Esophagus muscularis mucosa (tissue), 4 donors: Measurements from ENCODE around the gene TMEM115. TPM values are rescaled to one million over a fixed set of nuclear protein-coding genes. Genes with fewer than 3 reads are reported as not detected.

Experiments
- DNase-seq: peaks from one replicate; pipeline ENCODE4 v3.0.0-alpha.2; 2017; ENCODE audit errors: extremely low spot score
- H3K27ac ChIP-seq, 4 donors: fragments of 200-600 bp; sonication (generic); replicated peaks in 1 of 4; 1 replicate in 3 of 4; 2 replicates in 1 of 4; pipeline ENCODE4 v1.5.1; 2016 to 2019; ENCODE audit warnings: mild to moderate bottlenecking in 1 of 4
- H3K27me3 ChIP-seq, 4 donors: fragments of 200-600 bp; sonication (generic); one replicate each; pipeline versions ENCODE4 v1.5.1 to v1.6.0; 2016 to 2019
- H3K36me3 ChIP-seq, 4 donors: fragments of 200-600 bp; sonication (generic); one replicate each; pipeline ENCODE4 v1.5.1; 2016 to 2019
- H3K4me1 ChIP-seq, 4 donors: fragments of 200-600 bp; sonication (generic); one replicate each; pipeline ENCODE4 v1.5.1; 2016 to 2019
- H3K4me3 ChIP-seq, 4 donors: fragments of 200-600 bp; sonication (generic); 1 replicate in 2 of 4; 2 replicates in 2 of 4; pipeline ENCODE4 v1.5.1; 2016 to 2019; ENCODE audit warnings: mild to moderate bottlenecking in 4 of 4, moderate library complexity in 1 of 4
- H3K9me3 ChIP-seq, 4 donors: fragments of 200-600 bp; sonication (generic); 1 replicate in 3 of 4; 2 replicates in 1 of 4; pipeline ENCODE4 v1.5.1; 2016 to 2019
- CTCF ChIP-seq, 3 experiments: fragments of 200-600 bp in 2 of 3; fragments of 450-650 bp in 1 of 3; sonication (generic) in 2 of 3; IDR thresholded peaks; one replicate each; pipeline ENCODE4 v1.5.1; 2017 to 2019; ENCODE audit warnings: antibody characterized with exemption in 3 of 3, mild to moderate bottlenecking in 2 of 3, moderate library complexity in 1 of 3
- EP300 ChIP-seq: sonication (generic); formaldehyde crosslinking; IDR thresholded peaks from one replicate; pipeline ENCODE4 v1.6.1; 2017; ENCODE audit warnings: antibody characterized with exemption
- POLR2A ChIP-seq: fragments of 450-650 bp; IDR thresholded peaks from one replicate; pipeline ENCODE4 v1.6.1; 2017; ENCODE audit warnings: antibody characterized with exemption, moderate library complexity, mild to moderate bottlenecking, low read depth
- POLR2AphosphoS5 ChIP-seq, 2 donors: sonication (generic); formaldehyde crosslinking; IDR thresholded peaks; one replicate each; pipeline ENCODE4 v1.6.1; 2017; ENCODE audit warnings: antibody characterized with exemption in 2 of 2
- WGBS: methylation state at CpG from one replicate; pipeline ENCODE4 v1.1.5; 2018; 5-methylcytosine and 5-hydroxymethylcytosine counted together
- intact Hi-C: fragments of 100-400 bp; cut with DNase I; formaldehyde crosslinking; loops from one replicate; pipeline ENCODE4 v1.15.1; 2023
- total RNA-seq, 4 donors: library from RNA; depleted of rRNA; stranded (reverse); fragments of >200 nt; gene quantifications; one replicate each; pipeline versions ENCODE4 v1.1.0 to v1.2.1, GENCODE V29; 2016

Gene TMEM115
- total RNA-seq, 4 donors from 2014 or later = 37.0 to 85.6 (median 66.3) TPM

GRCh38 chr3:50326182-50326541 is 33.2 kb downstream of the TMEM115 start:
- Histone ChIP-seq H3K27me3 (no peaks in the 10 kb centered on the region), H3K27ac (peak overlapping the region in 1 of 4 donors; percentile 95), H3K4me3 (no peak overlapping the region), H3K4me1 (peaks cover 33 to 70% (median 65%) of the 10 kb centered on the region in 4 donors), H3K36me3 (peaks cover 25 to 47% (median 42%) of the 10 kb centered on the region in 4 donors), H3K9me3 (no peaks in the 10 kb centered on the region)
- no peak for TF ChIP-seq CTCF (IDR thresholded peaks at IDR 0.05)
- no peak for TF ChIP-seq EP300
- TF ChIP-seq POLR2A = no peak
- WGBS = 88% methylated on average over 8 of the region's 8 CpGs
- intact Hi-C loops = no loop called here
- DNase-seq = no peak

GRCh38 chr3:50325497-50326181 is 33.7 kb downstream of the TMEM115 start:
- intact Hi-C loops = no loop called here
- DNase-seq = no peak
- Histone ChIP-seq H3K9me3 (no peaks in the 10 kb centered on the region), H3K27ac (peak overlapping the region in 3 of 4 donors; percentile 93 to 95 (median 93)), H3K4me3 (no peak overlapping the region), H3K36me3 (peaks cover 20 to 42% (median 37%) of the 10 kb centered on the region in 4 donors), H3K4me1 (peaks cover 34 to 71% (median 67%) of the 10 kb centered on the region in 4 donors), H3K27me3 (no peaks in the 10 kb centered on the region)
- WGBS = 85% methylated on average over 11 of the region's 11 CpGs
- TF ChIP-seq CTCF (IDR thresholded peaks at IDR 0.05) (no peak), POLR2A (no peak), EP300 (no peak), POLR2AphosphoS5 (IDR thresholded peaks at IDR 0.05) (no peak)

- Histone ChIP-seq H3K4me3 (no peak overlapping the region), H3K36me3 (peaks cover 15 to 39% (median 35%) of the 10 kb centered on the region in 4 donors), H3K27ac (peak overlapping the region; percentile 93 to 95 (median 93)), H3K4me1 (peaks cover 39 to 76% (median 72%) of the 10 kb centered on the region in 4 donors), H3K27me3 (no peaks in the 10 kb centered on the region), H3K9me3 (no peaks in the 10 kb centered on the region)
- WGBS = 100% methylated on average over 2 of the region's 2 CpGs
- intact Hi-C loops = no loop called here
- DNase-seq = no peak
- TF ChIP-seq CTCF (IDR thresholded peaks at IDR 0.05) (no peak), POLR2AphosphoS5 (IDR thresholded peaks at IDR 0.05) (no peak)
These were observed 34.2 kb downstream of the TMEM115 start for GRCh38 chr3:50325113-50325480.

- WGBS = 43% methylated on average over 3 of the region's 4 CpGs
- peaks cover 45 to 82% (median 78%) of the 10 kb centered on the region in 4 donors for H3K4me1 ChIP-seq
- no peak overlapping the region for H3K4me3 ChIP-seq
- H3K27me3 ChIP-seq = no peaks in the 10 kb centered on the region
- H3K36me3 ChIP-seq = peaks cover 10 to 39% (median 34%) of the 10 kb centered on the region in 4 donors
- peak in 1 of 2 donors; percentile 34 for TF ChIP-seq POLR2AphosphoS5 (IDR thresholded peaks at IDR 0.05)
- TF ChIP-seq POLR2A = no peak
- TF ChIP-seq EP300 = no peak
- peak; percentile 77 to 87 (median 79) for TF ChIP-seq CTCF (IDR thresholded peaks at IDR 0.05)
- H3K27ac ChIP-seq = peak overlapping the region; percentile 93 to 95 (median 93)
- no peak for DNase-seq
- no peaks in the 10 kb centered on the region for H3K9me3 ChIP-seq
- intact Hi-C loops = no loop called here
These were observed 34.8 kb downstream of the TMEM115 start for GRCh38 chr3:50324351-50325112.
